Hepatocyte (in vitro differentiated cells): Measurements from ENCODE around the gene RND2.

Experiments
- EZH2phosphoT487 ChIP-seq: fragments of 200-600 bp; sonication (generic); IDR thresholded peaks from one replicate; pipeline ENCODE4 v1.6.1; 2018; ENCODE audit warnings: antibody characterized with exemption, mild to moderate bottlenecking, low read depth, moderate library complexity; ENCODE audit not compliant: unreplicated experiment, severe bottlenecking
- TF ChIP-seq, protein P1 (sequence below): fragments of 200-600 bp; sonication (generic); IDR thresholded peaks from 2 replicates; pipeline ENCODE4 v1.5.1; 2016; ENCODE audit warnings: antibody characterized with exemption, mild to moderate bottlenecking; ENCODE audit not compliant: poor library complexity

GRCh38 chr17:43011728-43012472 lies 13.1 kb upstream of the RND2 start:
- TF ChIP-seq, protein P1, sequence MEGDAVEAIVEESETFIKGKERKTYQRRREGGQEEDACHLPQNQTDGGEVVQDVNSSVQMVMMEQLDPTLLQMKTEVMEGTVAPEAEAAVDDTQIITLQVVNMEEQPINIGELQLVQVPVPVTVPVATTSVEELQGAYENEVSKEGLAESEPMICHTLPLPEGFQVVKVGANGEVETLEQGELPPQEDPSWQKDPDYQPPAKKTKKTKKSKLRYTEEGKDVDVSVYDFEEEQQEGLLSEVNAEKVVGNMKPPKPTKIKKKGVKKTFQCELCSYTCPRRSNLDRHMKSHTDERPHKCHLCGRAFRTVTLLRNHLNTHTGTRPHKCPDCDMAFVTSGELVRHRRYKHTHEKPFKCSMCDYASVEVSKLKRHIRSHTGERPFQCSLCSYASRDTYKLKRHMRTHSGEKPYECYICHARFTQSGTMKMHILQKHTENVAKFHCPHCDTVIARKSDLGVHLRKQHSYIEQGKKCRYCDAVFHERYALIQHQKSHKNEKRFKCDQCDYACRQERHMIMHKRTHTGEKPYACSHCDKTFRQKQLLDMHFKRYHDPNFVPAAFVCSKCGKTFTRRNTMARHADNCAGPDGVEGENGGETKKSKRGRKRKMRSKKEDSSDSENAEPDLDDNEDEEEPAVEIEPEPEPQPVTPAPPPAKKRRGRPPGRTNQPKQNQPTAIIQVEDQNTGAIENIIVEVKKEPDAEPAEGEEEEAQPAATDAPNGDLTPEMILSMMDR, result no peak
- no peak for TF ChIP-seq EZH2phosphoT487
